Neural progenitor cell (in vitro differentiated cells): ENCODE data around the gene SPDYC.

Source experiments
- CTCF ChIP-seq: fragments of 200-600 bp; sonication (generic); IDR thresholded peaks from 2 replicates; pipeline ENCODE4 v1.5.1; 2017; ENCODE audit warnings: antibody characterized with exemption, mild to moderate bottlenecking
- EZH2 ChIP-seq: fragments of 200-600 bp; sonication (generic); IDR thresholded peaks from 2 replicates; pipeline ENCODE4 v1.6.1; 2017; ENCODE audit warnings: antibody characterized with exemption, mild to moderate bottlenecking, moderate library complexity

- TF ChIP-seq EZH2 (no peak), CTCF (no peak)
Measured at GRCh38 chr11:65157336-65157735, 12.7 kb upstream of the SPDYC start.
